Posterior cingulate gyrus (tissue), 11 donors: ENCODE measurements around the gene PKD2.

Experiments
- DNase-seq, 10 donors: peaks; one replicate each; pipeline versions ENCODE4 v3.0.0 to v3.0.0-alpha.2; 2020 to 2021; ENCODE audit warnings: mixed read lengths in 3 of 10
- intact Hi-C: fragments of 100-400 bp; cut with DNase I; formaldehyde crosslinking; loops from one replicate; pipeline ENCODE4 v1.15.1; 2023

Gene PKD2

DNA sequence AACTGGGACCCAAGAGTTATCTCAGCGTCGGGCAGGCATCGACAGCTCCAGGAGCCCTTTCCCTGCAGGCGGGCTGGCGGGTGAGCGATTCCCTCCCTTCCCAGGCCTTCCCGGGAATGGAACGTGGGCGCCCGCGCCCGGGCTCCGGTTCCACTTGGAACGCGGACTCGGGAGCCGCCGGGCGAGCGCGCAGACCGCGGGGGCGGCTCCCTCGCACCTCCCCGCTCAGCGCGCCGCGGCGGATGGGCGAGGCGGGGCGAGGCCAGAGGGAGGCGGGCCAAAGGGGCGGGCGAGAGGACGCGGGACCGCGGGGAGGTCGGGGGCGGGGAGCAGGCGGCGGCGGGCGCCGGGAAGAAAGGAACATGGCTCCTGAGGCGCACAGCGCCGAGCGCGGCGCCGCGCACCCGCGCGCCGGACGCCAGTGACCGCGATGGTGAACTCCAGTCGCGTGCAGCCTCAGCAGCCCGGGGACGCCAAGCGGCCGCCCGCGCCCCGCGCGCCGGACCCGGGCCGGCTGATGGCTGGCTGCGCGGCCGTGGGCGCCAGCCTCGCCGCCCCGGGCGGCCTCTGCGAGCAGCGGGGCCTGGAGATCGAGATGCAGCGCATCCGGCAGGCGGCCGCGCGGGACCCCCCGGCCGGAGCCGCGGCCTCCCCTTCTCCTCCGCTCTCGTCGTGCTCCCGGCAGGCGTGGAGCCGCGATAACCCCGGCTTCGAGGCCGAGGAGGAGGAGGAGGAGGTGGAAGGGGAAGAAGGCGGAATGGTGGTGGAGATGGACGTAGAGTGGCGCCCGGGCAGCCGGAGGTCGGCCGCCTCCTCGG, at the start of gene PKD2:
PKD2 (plus strand) TSS at position 332 of the 818 bp plus-strand sequence; CDS start at position 431, 99 bp downstream.
- intact Hi-C loops: loop anchor here (1.0 kb wide), 1 partner anchor 30 kb away; no protein-coding TSS in a partner anchor
- peak; percentile 82 to 98 (median 88) for DNase-seq

DNA sequence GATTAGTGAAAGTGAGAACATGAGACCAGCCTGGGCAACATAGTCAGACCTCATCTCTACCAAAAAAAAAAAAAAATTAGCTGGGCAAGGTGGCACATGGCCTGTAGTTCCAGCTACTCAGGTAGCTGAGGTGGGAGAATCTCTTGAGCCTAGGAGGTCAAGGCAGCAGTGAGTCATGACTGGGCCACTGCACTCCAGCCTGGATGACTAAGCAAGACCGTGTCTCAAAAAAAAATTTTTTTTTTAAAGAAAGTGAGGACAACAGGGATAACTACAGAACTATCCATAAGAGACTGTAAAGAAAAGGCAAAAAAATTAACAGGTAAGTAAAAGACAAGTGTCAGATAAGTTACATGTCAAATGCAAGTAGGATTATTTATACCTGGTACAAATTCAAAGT, 45.4 kb upstream of the PKD2 start:
- DNase-seq: no peak
- intact Hi-C loops: no loop called here

DNA sequence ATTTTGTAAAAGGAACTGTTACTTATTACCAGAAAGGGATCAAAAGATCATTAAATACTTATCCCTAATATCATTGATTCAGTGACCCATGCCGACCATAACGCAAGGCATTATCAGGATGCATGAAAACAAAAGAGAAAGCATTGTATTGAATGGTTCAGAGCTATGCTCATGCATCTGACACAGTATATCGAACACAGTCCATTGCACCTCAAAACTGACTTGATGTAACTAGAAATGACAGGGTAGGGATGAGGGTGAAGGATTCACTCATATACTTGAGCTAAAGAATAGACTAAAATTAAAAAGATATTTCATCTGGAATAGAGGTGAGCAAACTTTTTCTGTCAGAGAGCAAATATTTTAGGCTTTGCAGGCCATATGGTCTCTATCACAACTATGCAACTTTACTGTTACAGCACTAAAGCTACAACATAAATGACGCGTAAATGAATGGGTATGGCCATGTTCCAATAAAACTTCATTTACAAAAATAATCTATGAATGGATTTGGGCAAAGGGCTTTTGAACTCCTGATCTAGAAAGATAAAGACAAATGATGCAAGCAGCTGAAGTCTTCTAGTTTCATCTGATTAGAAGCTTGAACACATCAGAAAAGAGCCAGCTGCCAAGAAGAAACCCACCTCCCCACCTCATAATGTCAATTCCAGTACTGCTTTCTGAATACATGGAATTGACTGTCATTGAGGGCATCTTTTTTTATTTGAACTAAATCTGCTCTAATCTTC, 44.9 kb upstream of the PKD2 start:
- DNase-seq: no peak
- intact Hi-C loops: no loop called here

DNA sequence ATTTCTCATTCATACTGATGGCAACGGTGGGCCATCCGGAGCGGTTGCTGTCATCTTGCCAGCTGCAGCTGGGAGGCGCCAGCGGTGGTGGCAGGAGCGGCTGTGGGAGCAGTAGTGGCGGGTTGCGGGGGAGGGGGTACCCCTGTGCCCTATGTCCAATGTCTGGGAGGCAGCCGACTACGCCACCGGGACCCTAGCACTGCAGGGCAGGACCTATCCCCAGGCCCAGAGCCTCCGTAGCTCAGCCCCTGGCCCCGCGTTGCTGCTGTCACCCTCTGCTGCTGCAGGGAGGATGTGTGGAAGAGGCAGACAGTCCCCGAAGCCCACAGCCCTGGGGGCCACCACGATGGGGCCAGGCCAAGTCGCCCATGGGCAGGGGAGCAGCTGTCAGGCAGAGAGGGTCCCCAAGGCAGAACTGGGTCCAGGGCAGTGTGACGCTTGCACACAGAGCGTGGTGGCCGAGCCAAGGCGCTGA, 41.9 kb upstream of the PKD2 start:
- intact Hi-C loops: no loop called here
- DNase-seq: peak in 1 of 10 donors; percentile 74

DNA sequence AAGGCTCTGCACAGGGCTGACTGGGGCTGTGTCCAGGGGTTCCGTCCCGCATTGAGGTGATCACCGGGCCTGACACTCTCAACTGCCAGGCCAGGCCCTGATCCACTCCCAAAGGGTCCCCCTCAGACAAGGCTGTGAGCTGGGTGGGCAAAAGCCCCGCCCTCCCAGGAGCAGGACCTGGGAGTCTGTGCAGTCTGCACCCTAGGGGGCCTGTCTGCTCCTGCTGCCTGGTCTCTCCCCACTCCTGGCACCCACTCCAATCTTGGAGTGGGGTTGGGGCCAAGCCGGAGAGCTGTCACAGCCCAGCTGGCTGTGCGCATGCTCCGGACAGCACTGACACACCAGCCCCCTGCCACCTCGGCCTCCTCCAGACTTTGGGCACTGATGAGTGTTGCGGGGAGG, 41.3 kb upstream of the PKD2 start:
- DNase-seq: peak in 1 of 10 donors; percentile 75
- intact Hi-C loops: no loop called here

DNA sequence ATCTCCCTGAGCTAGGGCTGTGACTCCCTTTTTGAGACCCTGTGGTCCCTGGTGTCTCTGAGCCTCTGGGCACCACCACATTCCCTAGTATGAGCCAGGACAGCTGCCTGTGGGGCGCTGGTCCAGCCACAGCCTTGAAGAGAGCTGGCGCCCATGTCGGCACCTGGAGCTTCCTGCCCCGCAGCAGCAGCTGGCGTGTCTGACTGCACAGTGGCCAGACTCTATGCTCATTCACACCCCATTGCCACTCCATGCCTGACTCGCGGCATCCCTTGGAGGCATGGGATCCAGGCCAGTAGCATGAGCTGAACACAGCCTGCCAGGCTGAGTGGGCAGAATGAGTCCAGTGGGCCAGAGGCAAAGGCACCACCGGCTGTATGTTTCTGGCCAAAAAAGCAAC, 40.2 kb upstream of the PKD2 start:
- peak in 3 of 10 donors; percentile 15 to 89 (median 81) for DNase-seq
- intact Hi-C loops: no loop called here

DNA sequence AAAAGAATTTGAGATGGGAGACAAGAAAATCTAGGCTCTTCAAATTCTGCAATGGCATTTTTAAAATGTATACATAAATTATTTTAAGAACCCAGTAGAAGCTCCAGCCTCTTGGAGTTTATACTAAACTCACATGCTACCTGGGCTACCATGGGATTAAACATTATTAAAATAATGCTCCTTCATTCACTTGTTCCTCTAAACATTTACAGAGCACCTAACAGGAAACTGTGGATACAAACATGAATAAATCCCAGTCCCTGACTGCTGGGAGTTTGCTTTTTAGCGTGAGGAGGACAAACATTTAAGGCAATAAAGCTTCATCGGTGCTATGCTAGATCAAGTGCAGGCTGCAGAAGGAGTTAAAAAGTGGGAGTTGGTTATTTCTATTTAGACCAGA, 37.3 kb upstream of the PKD2 start:
- DNase-seq: no peak
- intact Hi-C loops: loop anchor here (5.0 to 10.0 kb wide), 2 partner anchors 58 to 295 kb away; no protein-coding TSS in a partner anchor

DNA sequence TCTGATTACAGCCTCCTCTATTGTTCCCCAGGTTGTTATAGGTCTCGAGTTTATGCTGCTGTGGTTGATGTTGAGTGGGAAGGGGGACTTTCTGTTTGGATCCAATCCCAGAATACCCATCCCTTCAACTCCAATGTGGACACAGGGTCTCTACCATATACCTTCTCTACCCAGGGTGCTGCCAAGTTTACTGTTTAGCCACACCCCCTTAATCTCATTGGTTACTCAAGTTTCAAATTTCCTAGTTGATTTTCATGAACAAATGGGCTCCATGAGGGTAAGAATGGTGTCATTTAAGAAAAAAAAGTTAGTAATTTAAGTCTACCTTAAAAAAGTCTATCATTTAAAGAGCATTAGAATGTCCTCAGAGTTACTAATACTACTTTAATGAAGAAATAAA, 35.6 kb upstream of the PKD2 start:
- DNase-seq: no peak
- intact Hi-C loops: loop anchor here (5.0 to 10.0 kb wide), 2 partner anchors 60 to 297 kb away; no protein-coding TSS in a partner anchor

DNA sequence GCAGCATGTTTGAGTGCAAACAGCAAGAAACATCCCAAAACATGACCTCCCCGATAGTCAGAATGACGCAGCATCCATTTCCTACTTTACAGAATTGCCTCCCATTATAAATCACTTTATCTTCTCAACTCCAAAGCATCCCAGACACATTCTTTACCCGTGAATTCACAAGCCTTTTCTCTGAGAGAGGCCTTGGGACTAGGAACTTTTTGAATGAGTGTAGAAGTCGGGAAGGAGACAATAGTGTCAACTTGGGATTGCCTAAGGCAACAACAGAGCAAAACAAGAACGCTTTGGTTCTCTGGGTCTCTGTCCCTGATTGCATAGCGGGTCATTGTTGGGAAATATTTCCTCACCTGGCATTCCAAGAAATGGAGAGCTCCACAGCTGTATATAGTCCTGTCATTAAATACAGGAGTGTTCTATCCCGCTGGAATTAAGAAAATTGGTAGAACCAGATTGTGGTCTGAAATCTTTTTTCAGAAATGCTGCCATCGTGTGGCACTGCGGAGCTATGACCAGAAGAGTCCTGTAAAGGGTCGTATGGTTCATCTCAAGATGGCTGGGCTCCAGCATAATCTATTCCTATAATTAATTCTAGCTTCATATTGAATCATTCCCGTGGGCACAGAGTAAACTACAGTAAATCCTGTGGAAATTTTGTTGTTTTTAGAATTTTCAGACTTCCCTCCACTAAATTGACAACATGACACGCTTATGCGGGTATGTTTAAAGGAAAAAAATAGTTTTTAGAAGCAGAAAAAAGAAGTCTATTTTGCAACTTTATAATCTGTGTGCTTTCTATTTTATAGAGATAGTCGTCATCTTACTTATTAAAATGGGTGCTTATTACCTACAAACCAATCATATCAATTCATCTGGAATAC, 33.9 kb upstream of the PKD2 start:
- intact Hi-C loops: loop anchor here (1.0 to 10.0 kb wide), 3 partner anchors 61 to 299 kb away; no protein-coding TSS in a partner anchor
- DNase-seq: peak in 8 of 10 donors; percentile 41 to 90 (median 75)

DNA sequence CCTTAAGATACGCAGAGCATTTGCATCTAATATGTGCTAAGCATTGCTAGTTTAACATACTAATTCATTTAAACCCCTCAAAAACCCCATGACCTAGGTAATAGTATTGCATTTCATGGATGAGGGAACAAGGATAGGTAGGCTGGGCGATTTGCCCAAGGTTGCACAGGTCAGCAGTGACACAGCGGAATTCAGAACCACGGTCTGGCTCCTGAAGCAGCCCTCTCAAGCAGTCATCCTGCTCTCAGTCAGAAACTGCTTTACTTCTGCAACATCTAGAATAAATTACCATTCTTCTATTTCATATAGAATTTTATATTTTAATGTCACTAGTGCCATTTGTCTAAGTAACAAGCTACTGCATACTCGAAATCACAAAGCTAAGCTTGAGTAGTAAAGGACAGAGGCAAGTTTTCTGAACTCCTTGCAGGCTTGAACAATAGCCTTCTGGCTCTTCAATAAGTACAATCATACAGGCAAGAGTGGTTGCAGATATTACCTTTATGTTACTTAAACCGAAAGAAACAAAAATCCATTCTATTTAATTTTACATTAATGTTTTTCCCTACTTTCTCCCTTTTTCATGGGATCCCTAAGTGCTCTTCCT, 32.5 kb upstream of the PKD2 start:
- peak in 4 of 10 donors; percentile 24 to 65 (median 44) for DNase-seq
- intact Hi-C loops: loop anchor here (5.0 to 10.0 kb wide), 2 partner anchors 63 to 300 kb away; no protein-coding TSS in a partner anchor

DNA sequence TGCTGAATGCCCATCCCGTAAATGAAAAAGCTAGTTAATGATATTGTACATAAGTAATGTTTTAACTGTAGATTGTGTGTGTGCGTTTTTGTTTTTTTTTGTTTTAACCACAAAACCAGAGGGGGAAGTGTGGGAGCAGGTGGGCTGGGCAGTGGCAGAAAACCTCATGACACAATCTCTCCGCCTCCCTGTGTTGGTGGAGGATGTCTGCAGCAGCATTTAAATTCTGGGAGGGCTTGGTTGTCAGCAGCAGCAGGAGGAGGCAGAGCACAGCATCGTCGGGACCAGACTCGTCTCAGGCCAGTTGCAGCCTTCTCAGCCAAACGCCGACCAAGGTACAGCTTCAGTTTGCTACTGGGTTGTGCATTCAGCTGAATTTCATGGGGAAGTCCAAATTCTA, 32.0 kb upstream of the PKD2 start, which contains the start of gene SPP1:
SPP1 (plus strand) TSS at position 249 of the 400 bp plus-strand sequence. CDS start 1,182 bp downstream, outside the sequence.
- DNase-seq: peak; percentile 55 to 96 (median 74)
- intact Hi-C loops: loop anchor here (10.0 kb wide), 1 partner anchor 301 kb away; no protein-coding TSS in a partner anchor

DNA sequence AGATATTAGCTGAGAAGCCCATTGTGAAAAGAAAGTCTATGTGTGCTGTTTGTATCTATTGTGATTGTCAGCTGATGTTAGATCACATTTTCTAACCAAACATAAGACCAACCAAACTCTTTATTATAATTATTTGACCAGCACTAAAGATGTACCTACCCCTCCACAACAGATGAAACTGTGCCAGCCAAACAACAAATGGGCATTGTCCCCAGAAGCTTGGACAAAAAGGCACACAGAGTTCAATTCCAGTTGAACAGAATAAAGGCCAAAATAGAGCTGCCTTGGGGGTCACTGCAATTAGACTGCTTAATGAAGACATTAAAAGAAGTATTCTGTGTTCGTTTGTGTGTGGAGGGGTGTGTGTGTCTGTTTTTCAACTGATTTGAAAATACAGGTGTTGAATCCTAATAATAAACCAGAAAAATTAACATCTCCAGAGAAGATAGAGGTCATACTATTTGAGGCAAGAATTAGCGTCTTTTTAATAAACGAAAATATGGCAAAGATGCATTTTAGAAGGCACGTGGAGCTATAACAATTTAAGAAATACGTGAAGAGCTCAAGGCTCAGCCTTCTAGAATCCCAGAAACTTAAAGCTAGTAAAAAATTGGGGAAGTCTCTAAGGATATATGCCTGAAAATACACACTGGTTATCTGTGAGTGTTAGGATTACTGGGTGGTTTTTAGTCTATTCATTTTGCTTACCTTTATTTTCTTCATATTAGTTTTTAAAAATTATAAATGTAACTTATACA, 29.7 kb upstream of the PKD2 start:
- peak in 6 of 10 donors; percentile 35 to 75 (median 66) for DNase-seq
- intact Hi-C loops: loop anchor here (1.0 to 10.0 kb wide), 2 partner anchors 30 to 303 kb away; partner anchors contain the start of gene PKD2

DNA sequence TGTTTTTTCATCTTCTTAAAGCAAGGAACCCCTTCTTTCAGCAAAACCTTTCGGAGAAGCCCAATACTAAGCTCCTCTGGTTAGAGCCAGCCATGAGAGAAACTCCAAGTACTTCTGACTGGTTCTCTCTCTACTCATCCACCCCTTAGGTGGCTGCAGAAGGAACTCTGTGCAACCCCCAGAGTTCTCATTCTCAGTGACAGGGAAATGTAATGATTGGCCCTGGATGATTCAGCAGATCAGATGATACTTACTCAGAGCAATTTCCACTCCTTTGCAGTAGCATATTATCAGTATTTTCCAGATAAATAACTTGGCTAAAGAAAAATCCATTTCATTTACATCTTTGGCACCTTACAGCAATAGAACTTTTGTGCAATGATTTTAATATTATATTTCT, 28.8 kb upstream of the PKD2 start:
- DNase-seq: no peak
- intact Hi-C loops: loop anchor here (10.0 kb wide), 1 partner anchor 304 kb away; no protein-coding TSS in a partner anchor

DNA sequence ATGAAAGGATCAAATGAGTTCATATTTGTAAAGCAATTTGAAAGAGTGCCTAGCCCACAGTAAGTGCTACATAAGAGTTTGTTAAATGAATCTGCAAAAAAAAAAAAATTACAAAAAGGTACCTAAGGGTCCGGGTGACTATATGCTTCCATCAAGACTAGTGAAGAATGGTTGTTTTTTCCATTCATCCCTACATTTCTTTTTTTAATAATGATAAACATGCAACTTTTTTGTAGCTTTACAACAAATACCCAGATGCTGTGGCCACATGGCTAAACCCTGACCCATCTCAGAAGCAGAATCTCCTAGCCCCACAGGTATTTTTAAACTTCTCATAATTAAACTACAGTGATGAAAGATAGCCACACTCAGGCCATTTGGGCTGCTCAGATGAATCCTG, 27.6 kb upstream of the PKD2 start:
- no peak for DNase-seq
- intact Hi-C loops: loop anchor here (10.0 kb wide), 1 partner anchor 305 kb away; no protein-coding TSS in a partner anchor

DNA sequence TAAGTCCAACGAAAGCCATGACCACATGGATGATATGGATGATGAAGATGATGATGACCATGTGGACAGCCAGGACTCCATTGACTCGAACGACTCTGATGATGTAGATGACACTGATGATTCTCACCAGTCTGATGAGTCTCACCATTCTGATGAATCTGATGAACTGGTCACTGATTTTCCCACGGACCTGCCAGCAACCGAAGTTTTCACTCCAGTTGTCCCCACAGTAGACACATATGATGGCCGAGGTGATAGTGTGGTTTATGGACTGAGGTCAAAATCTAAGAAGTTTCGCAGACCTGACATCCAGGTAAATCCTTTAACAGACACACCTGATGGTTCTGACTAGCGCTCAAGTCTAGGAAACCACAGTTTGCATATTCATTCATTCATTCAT, 25.9 kb upstream of the PKD2 start:
- intact Hi-C loops: no loop called here
- no peak for DNase-seq

DNA sequence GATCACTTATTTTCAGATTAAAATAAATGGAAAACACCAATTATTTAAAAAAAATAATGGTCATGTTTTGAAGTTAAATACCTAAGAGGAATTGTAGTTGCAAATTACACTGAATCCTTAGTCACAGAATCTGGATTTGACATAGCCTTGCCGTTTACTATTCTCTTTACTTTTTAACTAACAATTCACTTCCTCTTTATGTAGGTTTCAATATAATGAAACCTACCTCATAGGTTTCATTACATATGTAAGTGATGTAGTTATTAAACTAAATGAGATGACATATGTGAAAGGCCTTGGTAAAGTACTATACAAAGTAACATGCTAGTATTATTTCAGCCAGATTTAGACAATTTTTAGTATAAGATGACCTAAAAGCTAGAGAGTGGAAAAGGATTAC, 25.4 kb upstream of the PKD2 start:
- DNase-seq: no peak
- intact Hi-C loops: no loop called here

DNA sequence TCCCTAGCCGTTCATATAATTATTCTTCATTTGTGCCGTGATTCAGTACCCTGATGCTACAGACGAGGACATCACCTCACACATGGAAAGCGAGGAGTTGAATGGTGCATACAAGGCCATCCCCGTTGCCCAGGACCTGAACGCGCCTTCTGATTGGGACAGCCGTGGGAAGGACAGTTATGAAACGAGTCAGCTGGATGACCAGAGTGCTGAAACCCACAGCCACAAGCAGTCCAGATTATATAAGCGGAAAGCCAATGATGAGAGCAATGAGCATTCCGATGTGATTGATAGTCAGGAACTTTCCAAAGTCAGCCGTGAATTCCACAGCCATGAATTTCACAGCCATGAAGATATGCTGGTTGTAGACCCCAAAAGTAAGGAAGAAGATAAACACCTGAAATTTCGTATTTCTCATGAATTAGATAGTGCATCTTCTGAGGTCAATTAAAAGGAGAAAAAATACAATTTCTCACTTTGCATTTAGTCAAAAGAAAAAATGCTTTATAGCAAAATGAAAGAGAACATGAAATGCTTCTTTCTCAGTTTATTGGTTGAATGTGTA, 24.9 kb upstream of the PKD2 start:
- intact Hi-C loops: no loop called here
- no peak for DNase-seq

DNA sequence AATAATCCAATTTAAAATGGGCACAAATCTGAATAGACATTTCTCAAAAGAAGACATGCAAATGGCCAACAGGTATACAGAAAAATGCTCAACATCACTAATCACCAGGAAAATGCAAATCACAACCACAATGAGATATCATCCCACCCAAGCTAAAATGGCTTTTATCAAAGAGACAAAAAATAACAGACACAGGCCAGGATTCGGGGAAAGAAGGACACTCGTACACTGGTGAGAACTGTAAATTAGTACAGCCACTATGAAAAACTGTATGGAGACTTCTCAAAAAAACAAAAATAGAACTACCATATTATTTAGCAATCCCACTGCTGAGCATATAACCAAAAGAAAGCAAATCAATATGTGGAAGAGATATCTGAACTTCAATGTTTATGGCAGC, 23.4 kb upstream of the PKD2 start:
- DNase-seq: no peak
- intact Hi-C loops: no loop called here
